GM19324 (cell line): ENCODE results near the gene PCDH8.
"Not testable (repeated sequence)": the region's sequence is repeated elsewhere in the genome, so short reads cannot be mapped to it uniquely, and the experiment has no call there.

Experiments
- ATAC-seq: cut with Tn5 transposase; IDR thresholded peaks from one replicate; pipeline ENCODE4 v1.9.1; 2021; ENCODE audit warnings: mild to moderate bottlenecking, moderate library complexity; ENCODE audit not compliant: unreplicated experiment, low FRiP score

PCDH8 gene

GRCh38 chr13:52827839-52828238 lies 20.6 kb downstream of the PCDH8 start:
- ATAC-seq = no peak

DNA sequence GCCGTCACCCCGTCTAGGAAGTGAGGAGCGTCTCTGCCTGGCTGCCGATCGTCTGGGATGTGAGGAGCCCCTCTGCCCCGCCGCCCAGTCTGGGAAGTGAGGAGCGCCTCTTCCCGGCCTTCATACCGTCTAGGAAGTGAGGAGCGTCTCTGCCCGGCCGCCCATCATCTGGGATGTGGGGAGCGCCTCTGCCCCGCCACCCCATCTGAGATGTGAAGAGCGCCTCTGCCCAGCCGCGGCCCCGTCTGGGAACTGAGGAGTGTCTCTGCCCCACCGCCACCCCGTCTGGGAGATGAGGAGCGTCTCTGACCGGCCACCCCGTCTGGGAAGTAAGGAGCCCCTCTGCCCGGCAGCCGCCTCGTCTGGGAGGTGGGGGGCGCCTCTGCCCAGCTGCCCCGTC lies 30.6 kb downstream of the PCDH8 start:
- ATAC-seq = not testable (repeated sequence)

GRCh38 chr13:52815330-52815729 lies 33.1 kb downstream of the PCDH8 start:
- no peak for ATAC-seq

- no peak for ATAC-seq
Measured at GRCh38 chr13:52812941-52813340, 35.5 kb downstream of the PCDH8 start.

GRCh38 chr13:52811841-52812240 lies 36.6 kb downstream of the PCDH8 start:
- no peak for ATAC-seq

DNA sequence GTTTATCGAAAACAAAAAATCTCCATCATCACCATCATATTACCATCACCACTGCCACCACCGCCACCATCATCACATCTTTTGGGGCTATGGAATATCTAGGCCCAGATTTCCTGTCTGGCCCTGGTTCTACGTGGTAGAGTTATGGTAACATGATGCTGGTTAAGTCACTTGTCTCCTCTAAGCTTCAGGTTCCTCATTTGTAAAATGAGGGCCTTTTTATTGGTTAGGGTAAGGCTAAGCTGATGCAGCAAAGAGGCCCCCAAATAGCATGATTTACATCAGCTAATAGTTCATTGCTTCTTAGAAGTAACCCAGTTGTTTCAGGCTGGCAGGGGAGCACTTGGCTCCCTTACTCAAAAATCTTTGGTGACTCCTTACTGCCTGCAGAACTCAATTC lies 37.9 kb downstream of the PCDH8 start:
- no peak for ATAC-seq

GRCh38 chr13:52810011-52810410 lies 38.4 kb downstream of the PCDH8 start:
- ATAC-seq = no peak

- peak; percentile 60 for ATAC-seq
Measured at GRCh38 chr13:52809310-52809769, 39.1 kb downstream of the PCDH8 start.

DNA sequence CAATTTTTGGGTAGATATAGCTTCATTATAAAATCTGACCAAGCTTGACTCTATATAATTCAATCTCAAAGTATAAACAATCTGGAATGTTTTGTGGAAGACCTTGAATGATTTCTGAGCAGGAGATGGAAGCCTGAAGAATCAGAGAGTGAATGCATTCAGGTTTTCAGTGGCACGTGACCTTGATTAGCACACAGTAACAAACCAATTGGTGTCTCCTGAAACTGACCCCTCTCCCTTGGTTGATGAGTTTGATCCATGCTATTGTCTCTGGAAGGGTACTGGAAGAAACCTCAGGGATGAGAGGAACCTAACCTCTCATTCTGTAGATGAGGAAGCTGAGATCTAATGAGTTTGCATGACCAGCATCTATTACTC lies 39.6 kb downstream of the PCDH8 start:
- no peak for ATAC-seq

DNA sequence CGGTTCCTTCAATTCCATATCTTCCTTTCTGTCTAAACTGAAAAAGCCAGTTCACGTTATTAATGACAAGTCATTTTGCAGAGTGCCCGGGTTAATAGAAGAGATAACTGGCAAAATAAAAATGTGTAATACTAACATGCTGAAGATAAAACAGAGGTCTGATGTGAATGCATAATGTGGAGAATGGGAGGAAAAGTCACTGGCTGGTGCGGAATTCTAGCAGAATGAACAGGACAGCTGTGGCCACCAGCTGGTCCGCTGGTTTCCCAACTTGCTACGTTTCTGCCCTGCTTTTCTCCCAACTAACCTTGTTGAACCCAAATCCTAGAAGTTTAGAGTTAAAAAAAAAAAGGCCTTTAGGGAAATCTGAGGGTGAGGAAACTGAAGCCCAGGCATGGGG lies 42.4 kb downstream of the PCDH8 start:
- no peak for ATAC-seq

DNA sequence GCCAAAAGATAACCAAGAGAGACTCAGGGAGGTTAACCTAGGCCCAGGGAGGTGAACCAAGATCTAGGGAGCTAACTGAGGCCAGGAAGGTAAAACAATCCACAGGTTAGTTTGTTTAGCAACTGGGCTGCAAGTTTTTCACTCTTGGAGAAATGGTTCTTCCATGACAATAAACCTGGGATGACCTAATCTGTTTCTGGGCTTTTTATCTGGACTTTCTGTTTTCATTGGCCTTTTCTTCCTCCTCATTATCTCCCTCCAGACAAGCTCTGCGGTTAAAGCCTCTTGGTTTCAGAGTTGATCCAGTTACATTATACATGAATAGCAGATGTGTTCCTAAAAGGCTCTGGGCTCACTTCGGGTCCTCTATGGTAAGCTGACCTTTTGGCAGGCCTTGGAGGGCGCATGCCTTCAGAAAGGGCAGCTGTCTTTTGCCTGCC lies 44.2 kb downstream of the PCDH8 start:
- no peak for ATAC-seq

GRCh38 chr13:52800856-52801255 lies 47.6 kb downstream of the PCDH8 start:
- no peak for ATAC-seq

- no peak for ATAC-seq
Measured at GRCh38 chr13:52798770-52799430, 49.5 kb downstream of the PCDH8 start.

- ATAC-seq = no peak
Measured at GRCh38 chr13:52797176-52797575, 51.3 kb downstream of the PCDH8 start.

GRCh38 chr13:52794589-52794988 lies 53.9 kb downstream of the PCDH8 start:
- ATAC-seq = no peak

DNA sequence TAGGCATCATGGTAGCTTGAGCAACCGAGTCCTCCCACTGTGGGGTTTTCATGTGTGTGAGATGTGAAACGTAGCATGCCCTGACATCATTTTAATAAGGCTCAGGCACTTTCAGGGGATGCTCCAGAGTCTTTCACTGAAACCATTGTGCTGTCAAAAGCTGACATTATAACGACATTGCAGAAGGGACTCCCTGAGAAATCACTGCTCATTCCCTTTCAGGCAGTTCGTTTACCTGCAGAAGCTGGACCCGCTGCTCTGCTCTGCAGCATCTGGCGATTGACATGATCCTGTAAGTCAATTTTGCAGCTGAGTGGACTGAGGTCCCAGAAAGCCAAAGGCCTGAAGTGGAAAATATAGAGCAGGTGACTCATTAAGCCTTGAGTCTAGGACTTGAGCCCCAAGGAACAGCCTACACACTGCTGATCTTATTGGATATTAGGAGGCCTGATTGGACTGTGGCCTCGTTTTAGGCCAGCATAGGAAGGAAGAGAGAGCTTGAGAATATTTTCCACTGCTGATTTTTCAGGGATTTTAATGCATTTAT lies 54.9 kb downstream of the PCDH8 start:
- ATAC-seq = no peak
